ENCODE data around the gene COL8A2.

COL8A2 gene

GRCh38 chr1:36085126-36085525 is 39.9 kb downstream of the COL8A2 start (continued):
- no peak for TF ChIP-seq ZNF175 (tag by site-specific recombination; IDR thresholded peaks at IDR 0.05)
- no peak for TF ChIP-seq PRDM1 (tag by site-specific recombination; IDR thresholded peaks at IDR 0.05)

DNA sequence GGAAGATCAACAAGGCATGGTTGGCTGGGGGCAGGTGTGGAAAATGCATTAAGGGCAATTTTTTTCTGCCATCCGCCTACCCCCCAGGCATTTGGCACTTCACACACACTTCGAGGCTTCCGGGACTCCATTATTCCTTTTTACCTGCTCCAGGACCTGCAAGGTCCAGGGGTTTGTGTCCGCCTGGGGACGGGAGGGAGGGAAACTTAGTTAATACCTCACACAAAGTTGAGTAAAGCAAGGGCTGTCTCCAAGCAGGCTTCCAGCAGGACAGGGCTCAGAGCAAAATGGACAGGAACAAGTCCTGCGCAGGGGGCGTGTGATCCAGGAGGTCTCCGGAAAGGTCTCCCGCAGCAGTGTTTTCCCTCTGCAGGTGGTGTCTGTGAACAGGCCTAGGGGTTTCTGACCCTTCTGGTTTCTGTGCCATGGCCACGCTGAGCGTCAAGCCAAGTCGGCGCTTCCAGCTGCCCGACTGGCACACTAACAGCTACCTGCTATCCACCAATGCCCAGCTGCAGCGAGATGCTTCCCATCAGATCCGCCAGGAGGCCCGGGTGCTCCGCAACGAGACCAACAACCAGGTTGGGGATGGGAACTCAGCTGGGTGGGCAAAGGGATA is 40.4 kb downstream of the COL8A2 start:
- H3K36me3 ChIP-seq (ENCODE audit: control insufficient read depth in 2 of 2, insufficient read depth in 1 of 2, low read length in 2 of 2), result peaks cover 0 to 2% of the 10 kb centered on the region in 2 experiments; a peak in 1 of 3 replicates
- ChIA-PET CTCF (no interaction called here), POLR2A (no interaction called here)
- H3K9me3 ChIP-seq (ENCODE audit: control insufficient read depth, insufficient read depth, low read depth, low read length), result no peaks in the 10 kb centered on the region
- no peaks in the 10 kb centered on the region for H3K4me1 ChIP-seq (ENCODE audit: control insufficient read depth, insufficient read depth, low read length)
- no peak for TF ChIP-seq ZFP41 (tag by site-specific recombination; IDR thresholded peaks at IDR 0.05; ENCODE audit: borderline replicate concordance)
- peak; percentile 5; the same call in 1 of the 2 replicates for TF ChIP-seq GLIS1 (tag by site-specific recombination; IDR thresholded peaks at IDR 0.05)
- no peak overlapping the region for H3K27ac ChIP-seq (ENCODE audit: extremely low read depth, low read depth, low read length)
- no peak overlapping the region for H3K4me3 ChIP-seq (ENCODE audit: low read depth, low read length)

GRCh38 chr1:36083635-36084496 is 41.2 kb downstream of the COL8A2 start, which contains the start of gene TEKT2:
Gene TEKT2 (plus strand): TSS chr1:36084094. CDS start chr1:36084922, 828 bp downstream.
- no peaks in the 10 kb centered on the region for H3K4me1 ChIP-seq (ENCODE audit: control insufficient read depth, insufficient read depth, low read length)
- POLR2A ChIA-PET, result no interaction called here
- H3K9me3 ChIP-seq (ENCODE audit: control insufficient read depth, insufficient read depth, low read depth, low read length), result no peaks in the 10 kb centered on the region
- peak within 1 kb of the TSS; percentile 5; the same call in 1 of the 2 replicates for H3K4me3 ChIP-seq (ENCODE audit: low read depth, low read length)
- CTCF ChIA-PET, result no interaction called here
- H3K36me3 ChIP-seq (ENCODE audit: control insufficient read depth in 2 of 2, insufficient read depth in 1 of 2, low read length in 2 of 2), result no peaks in the 10 kb centered on the region
- no peak within 1 kb of the TSS for H3K27ac ChIP-seq (ENCODE audit: extremely low read depth, low read depth, low read length)
- TF ChIP-seq ZBTB6 (tag by site-specific recombination; IDR thresholded peaks at IDR 0.05), result no peak
- TF ChIP-seq, protein P1, sequence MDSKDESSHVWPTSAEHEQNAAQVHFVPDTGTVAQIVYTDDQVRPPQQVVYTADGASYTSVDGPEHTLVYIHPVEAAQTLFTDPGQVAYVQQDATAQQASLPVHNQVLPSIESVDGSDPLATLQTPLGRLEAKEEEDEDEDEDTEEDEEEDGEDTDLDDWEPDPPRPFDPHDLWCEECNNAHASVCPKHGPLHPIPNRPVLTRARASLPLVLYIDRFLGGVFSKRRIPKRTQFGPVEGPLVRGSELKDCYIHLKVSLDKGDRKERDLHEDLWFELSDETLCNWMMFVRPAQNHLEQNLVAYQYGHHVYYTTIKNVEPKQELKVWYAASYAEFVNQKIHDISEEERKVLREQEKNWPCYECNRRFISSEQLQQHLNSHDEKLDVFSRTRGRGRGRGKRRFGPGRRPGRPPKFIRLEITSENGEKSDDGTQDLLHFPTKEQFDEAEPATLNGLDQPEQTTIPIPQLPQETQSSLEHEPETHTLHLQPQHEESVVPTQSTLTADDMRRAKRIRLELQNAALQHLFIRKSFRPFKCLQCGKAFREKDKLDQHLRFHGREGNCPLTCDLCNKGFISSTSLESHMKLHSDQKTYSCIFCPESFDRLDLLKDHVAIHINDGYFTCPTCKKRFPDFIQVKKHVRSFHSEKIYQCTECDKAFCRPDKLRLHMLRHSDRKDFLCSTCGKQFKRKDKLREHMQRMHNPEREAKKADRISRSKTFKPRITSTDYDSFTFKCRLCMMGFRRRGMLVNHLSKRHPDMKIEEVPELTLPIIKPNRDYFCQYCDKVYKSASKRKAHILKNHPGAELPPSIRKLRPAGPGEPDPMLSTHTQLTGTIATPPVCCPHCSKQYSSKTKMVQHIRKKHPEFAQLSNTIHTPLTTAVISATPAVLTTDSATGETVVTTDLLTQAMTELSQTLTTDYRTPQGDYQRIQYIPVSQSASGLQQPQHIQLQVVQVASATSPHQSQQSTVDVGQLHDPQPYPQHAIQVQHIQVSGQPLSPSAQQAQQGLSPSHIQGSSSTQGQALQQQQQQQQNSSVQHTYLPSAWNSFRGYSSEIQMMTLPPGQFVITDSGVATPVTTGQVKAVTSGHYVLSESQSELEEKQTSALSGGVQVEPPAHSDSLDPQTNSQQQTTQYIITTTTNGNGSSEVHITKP (tag by site-specific recombination; IDR thresholded peaks at IDR 0.05), result peak; percentile 98
- TF ChIP-seq SALL2 (tag by site-specific recombination; IDR thresholded peaks at IDR 0.05; ENCODE audit: borderline replicate concordance), result no peak
- peak; percentile 85 for TF ChIP-seq GLIS1 (tag by site-specific recombination; IDR thresholded peaks at IDR 0.05)
- peak; percentile 70 for TF ChIP-seq ZNF341 (tag by site-specific recombination; IDR thresholded peaks at IDR 0.05; ENCODE audit: low read depth)
- no peak for TF ChIP-seq ZNF837 (tag by site-specific recombination; IDR thresholded peaks at IDR 0.05)
- TF ChIP-seq, protein P2, sequence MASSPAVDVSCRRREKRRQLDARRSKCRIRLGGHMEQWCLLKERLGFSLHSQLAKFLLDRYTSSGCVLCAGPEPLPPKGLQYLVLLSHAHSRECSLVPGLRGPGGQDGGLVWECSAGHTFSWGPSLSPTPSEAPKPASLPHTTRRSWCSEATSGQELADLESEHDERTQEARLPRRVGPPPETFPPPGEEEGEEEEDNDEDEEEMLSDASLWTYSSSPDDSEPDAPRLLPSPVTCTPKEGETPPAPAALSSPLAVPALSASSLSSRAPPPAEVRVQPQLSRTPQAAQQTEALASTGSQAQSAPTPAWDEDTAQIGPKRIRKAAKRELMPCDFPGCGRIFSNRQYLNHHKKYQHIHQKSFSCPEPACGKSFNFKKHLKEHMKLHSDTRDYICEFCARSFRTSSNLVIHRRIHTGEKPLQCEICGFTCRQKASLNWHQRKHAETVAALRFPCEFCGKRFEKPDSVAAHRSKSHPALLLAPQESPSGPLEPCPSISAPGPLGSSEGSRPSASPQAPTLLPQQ (tag by site-specific recombination; IDR thresholded peaks at IDR 0.05), result no peak
- no peak for TF ChIP-seq ZNF157 (tag by site-specific recombination; IDR thresholded peaks at IDR 0.05)
- no peak for TF ChIP-seq ZNF621 (tag by site-specific recombination; IDR thresholded peaks at IDR 0.05)
- peak; percentile 26; the same call in 1 of the 2 replicates for TF ChIP-seq ZNF335 (tag by site-specific recombination; conservative IDR thresholded peaks at IDR 0.05)
- TF ChIP-seq ZNF214 (tag by site-specific recombination; IDR thresholded peaks at IDR 0.05; ENCODE audit: borderline replicate concordance), result no peak
- TF ChIP-seq ZFHX2 (tag by site-specific recombination; conservative IDR thresholded peaks at IDR 0.05), result 0 out of 2 replicates have a peak, but pooled peaks have one; percentile 21
- TF ChIP-seq ZIC2 (tag by site-specific recombination; IDR thresholded peaks at IDR 0.05), result peak; percentile 39
- no peak for TF ChIP-seq KLF8 (tag by site-specific recombination; IDR thresholded peaks at IDR 0.05)
- no peak for TF ChIP-seq ZNF777 (tag by site-specific recombination; IDR thresholded peaks at IDR 0.05; ENCODE audit: borderline replicate concordance)
- TF ChIP-seq ZNF274 (IDR thresholded peaks at IDR 0.05; ENCODE audit: low read length), result no peak
- TF ChIP-seq ZNF274 (tag by site-specific recombination; IDR thresholded peaks at IDR 0.05; ENCODE audit: borderline replicate concordance), result no peak
- no peak for TF ChIP-seq ZNF248 (tag by site-specific recombination; IDR thresholded peaks at IDR 0.05)
- TF ChIP-seq ZNF521 (tag by site-specific recombination; IDR thresholded peaks at IDR 0.05), result no peak
- TF ChIP-seq, protein P3, sequence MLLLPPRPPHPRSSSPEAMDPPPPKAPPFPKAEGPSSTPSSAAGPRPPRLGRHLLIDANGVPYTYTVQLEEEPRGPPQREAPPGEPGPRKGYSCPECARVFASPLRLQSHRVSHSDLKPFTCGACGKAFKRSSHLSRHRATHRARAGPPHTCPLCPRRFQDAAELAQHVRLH (tag by site-specific recombination; IDR thresholded peaks at IDR 0.05), result no peak
- TF ChIP-seq ZNF423 (tag by site-specific recombination; IDR thresholded peaks at IDR 0.05), result no peak
- TF ChIP-seq ZNF768 (tag by site-specific recombination; IDR thresholded peaks at IDR 0.05), result no peak
- TF ChIP-seq ZBTB21 (tag by site-specific recombination; IDR thresholded peaks at IDR 0.05), result no peak
